Psoas muscle (tissue), 8 donors: Measurements from ENCODE around the gene SNUPN. TPM values are rescaled to one million over a fixed set of nuclear protein-coding genes. Genes with fewer than 3 reads are reported as not detected.
A peak's percentile ranks its signal among the peaks of the same experiment; 100 is the strongest.

Source experiments
- ATAC-seq, 4 donors: fragments of 200-7000 bp; cut with Tn5 transposase; one replicate each; pipeline ENCODE4 v1.9.1; 2020; ENCODE audit warnings: moderate library complexity in 3 of 4, mild to moderate bottlenecking in 2 of 4
- DNase-seq, 2 donors: peaks; one replicate each; pipeline ENCODE4 v3.0.0-alpha.2; 2020
- H3K27ac ChIP-seq: fragments of 200-600 bp; one replicate; pipeline ENCODE4 v1.8.0; 2022
- H3K27me3 ChIP-seq, 3 donors: fragments of 200-600 bp in 1 of 3; one replicate each; pipeline versions ENCODE4 v1.6.1 to v1.8.0; 2013 to 2022; ENCODE audit warnings: low read length in 2 of 3, mild to moderate bottlenecking in 2 of 3, moderate library complexity in 1 of 3; ENCODE audit not compliant: insufficient read depth in 3 of 3
- H3K36me3 ChIP-seq, 2 donors: fragments of 200-600 bp in 1 of 2; one replicate each; pipeline versions ENCODE4 v1.6.1 to v1.8.0; 2013 to 2022; ENCODE audit warnings: low read depth in 1 of 2, mild to moderate bottlenecking in 1 of 2, moderate library complexity in 1 of 2; ENCODE audit not compliant: insufficient read depth in 1 of 2
- H3K4me1 ChIP-seq: fragments of 200-600 bp; one replicate; pipeline ENCODE4 v1.8.0; 2022
- H3K4me3 ChIP-seq: fragments of 200-600 bp; one replicate; pipeline ENCODE4 v1.8.0; 2022; ENCODE audit warnings: mild to moderate bottlenecking
- H3K9me3 ChIP-seq: fragments of 200-600 bp; one replicate; pipeline ENCODE4 v1.8.0; 2022
- WGBS, 3 donors: extraction: QIAGEN DNeasy Blood & Tissue Kit; methylation state at CpG; one replicate each; pipeline versions ENCODE4 v1.1.6 to v1.1.7; 2013; 5-methylcytosine and 5-hydroxymethylcytosine counted together
- intact Hi-C, 2 donors: fragments of 100-400 bp; cut with DNase I; formaldehyde crosslinking; loops; one replicate each; pipeline versions ENCODE4 v1.11.0 to v1.14.2; 2022
- polyA plus RNA-seq, 3 donors: library from polyadenylated mRNA; stranded (reverse); fragments of 200-250 nt; gene quantifications; one replicate each; pipeline ENCODE4 v1.2.3, GENCODE V29; 2013
- total RNA-seq, 4 donors: library from RNA; stranded (reverse); fragmentation: NEBNext Ultra II Directional in 2 of 4; extraction: Animal tissue kit (Norgen Biotek cat#: 25700) in 2 of 4; gene quantifications; one replicate each; pipeline versions ENCODE4 v1.2.1 to v1.2.4, GENCODE V29; 2021 to 2023
- TF ChIP-seq, protein P1 (sequence below): fragments of 200-600 bp; IDR thresholded peaks from one replicate; pipeline ENCODE4 v1.8.0; 2022; ENCODE audit warnings: antibody characterized with exemption
- donor health status: healthy with polysubstance abuse.
- donor health status: DM: no; HTN: no; CAD: no; lungs with moderate emphysema.
- donor health status: Bipolar disorder and iron deficiency.
- donor health status: healthy.
- donor health status: DM: yes; HTN: yes; CAD: no.
- donor health status: DM: no; HTN: no; CAD: no.
- donor health status: DM: no; HTN: no; CAD: no.
- donor health status: DM: yes; HTN: yes; CAD: no.

SNUPN gene
- total and polyA plus RNA-seq, 7 donors: 17.1 to 40.9 (median 21.9) TPM

DNA sequence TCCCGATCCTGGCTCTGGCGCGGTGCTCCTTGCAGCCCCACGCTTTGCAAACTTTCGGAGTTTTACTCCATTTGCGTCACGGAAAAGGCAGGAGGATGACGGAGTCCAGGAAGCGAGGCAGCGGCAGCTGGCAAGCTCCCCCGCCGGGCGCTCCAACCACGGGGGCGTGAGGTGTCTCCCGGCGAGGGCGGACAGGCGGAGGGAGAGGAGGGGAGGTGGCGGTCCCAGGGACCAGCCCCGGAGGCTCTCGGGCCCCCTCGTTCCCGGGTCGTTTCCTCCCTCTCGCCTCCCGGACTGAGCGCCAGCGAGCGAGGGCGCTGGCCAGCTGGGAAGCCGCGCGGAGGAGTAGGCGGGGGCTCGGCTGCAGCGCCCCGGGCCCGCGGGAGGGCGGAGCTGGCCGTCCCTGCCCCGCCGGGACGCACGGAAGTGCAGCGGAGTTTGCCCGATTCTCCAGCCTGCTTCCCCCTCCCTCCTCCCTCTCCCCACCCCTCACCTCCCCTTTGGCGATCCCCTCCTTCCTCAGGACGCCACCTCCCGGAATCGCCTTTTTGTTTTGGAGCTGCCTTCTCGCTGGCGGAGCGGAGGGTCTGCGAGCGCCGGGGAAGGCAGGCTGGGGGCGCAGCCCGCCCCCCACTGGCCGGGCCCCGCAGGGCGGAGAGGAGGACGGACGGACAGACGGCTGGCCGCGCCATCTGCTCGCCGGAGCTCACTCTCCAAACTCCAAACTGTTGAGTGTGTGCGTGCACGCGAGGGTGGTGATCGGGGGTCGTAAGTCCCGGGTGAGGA is 22.0 kb upstream of the SNUPN start, which contains the start of gene SNX33:
SNX33 (plus strand) TSS at position 543 of the 786 bp plus-strand sequence. CDS start 1,191 bp downstream, outside the sequence.
- Histone ChIP-seq H3K4me1 (peaks cover 11% of the 10 kb centered on the region), H3K36me3 (no peaks in the 10 kb centered on the region), H3K4me3 (peak within 1 kb of the TSS; percentile 93), H3K27me3 (no peaks in the 10 kb centered on the region), H3K27ac (peak within 1 kb of the TSS; percentile 87), H3K9me3 (no peaks in the 10 kb centered on the region)
- 0 to 1% (median 0%) methylated on average over 58 to 76 of the region's 76 CpGs for WGBS, 3 donors
- peak; percentile 74 to 84 (median 76) for ATAC-seq
- intact Hi-C loops: no loop called here
- TF ChIP-seq, protein P1, sequence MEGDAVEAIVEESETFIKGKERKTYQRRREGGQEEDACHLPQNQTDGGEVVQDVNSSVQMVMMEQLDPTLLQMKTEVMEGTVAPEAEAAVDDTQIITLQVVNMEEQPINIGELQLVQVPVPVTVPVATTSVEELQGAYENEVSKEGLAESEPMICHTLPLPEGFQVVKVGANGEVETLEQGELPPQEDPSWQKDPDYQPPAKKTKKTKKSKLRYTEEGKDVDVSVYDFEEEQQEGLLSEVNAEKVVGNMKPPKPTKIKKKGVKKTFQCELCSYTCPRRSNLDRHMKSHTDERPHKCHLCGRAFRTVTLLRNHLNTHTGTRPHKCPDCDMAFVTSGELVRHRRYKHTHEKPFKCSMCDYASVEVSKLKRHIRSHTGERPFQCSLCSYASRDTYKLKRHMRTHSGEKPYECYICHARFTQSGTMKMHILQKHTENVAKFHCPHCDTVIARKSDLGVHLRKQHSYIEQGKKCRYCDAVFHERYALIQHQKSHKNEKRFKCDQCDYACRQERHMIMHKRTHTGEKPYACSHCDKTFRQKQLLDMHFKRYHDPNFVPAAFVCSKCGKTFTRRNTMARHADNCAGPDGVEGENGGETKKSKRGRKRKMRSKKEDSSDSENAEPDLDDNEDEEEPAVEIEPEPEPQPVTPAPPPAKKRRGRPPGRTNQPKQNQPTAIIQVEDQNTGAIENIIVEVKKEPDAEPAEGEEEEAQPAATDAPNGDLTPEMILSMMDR: peak; percentile 41
- DNase-seq: peak; percentile 84 to 87

DNA sequence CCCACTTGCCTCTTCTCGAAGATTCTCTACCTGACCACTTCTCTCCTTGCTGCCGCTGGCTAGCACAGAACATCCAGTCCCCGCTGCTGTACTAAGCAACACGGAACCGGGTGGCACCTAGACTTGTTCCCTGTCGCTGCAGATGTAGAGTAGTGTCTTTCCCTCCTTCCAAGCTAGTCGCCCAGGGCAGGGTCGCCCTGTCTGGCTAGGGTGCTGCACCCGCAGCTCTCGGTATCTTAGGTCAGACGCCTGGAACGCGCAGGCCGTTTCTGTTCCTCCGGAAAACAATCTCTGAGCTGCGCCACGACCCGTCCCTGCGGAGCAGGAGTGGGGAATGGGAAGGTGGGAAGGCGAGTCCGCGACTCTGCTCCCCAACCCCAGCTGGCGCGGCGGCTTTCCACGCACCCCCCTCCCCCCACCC is 21.4 kb upstream of the SNUPN start:
- TF ChIP-seq, protein P1: no peak
- Histone ChIP-seq H3K4me1 (peaks cover 11% of the 10 kb centered on the region), H3K27ac (peak overlapping the region; percentile 87), H3K36me3 (no peaks in the 10 kb centered on the region), H3K4me3 (peak overlapping the region; percentile 93), H3K9me3 (no peaks in the 10 kb centered on the region), H3K27me3 (no peaks in the 10 kb centered on the region)
- ATAC-seq (peak; percentile 17 to 41 (median 28)), DNase-seq (no peak)
- intact Hi-C loops: no loop called here
- 0 to 3% (median 3%) methylated on average over 24 to 26 of the region's 26 CpGs for WGBS, 3 donors

DNA sequence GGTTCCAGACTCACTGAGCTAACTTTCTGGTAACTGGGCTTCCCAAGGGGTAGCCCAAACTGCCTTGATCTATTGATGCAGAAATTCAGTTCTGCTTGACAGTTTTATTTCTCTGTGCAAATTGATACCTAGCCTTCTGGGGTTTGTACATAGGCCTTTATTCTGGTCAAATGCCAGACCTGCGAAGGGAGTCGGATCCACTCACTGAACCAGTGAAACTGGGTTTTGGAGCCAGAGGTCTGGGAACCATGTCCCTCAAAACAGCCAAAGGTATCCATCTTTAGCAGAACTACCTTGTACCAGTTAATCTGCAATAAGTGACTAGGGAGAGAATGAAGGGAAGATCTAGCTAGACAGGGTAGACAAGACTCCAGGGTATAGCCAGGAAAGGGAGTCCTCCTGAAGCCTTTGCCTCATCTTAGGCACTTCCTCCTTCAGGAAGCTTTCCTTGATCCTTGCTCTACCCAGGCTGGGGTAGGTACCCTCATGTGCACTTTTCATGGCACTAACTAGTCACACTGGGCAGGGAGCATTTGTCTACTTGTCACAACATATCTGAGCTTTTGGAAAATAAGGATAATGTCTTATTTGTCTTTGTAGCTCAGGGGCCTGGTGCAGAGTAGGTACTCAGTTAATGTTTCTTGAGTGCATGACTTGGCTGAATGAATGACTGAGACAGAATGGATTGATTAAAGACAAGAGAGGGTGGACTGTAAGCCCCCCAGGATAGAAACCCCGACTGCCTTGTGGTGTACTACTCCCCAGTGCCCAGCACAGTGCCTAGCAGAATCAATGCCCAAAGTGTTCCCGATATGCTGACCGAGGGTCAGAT is 20.8 kb upstream of the SNUPN start:
- 33 to 49% (median 48%) methylated on average over 5 of the region's 5 CpGs for WGBS, 3 donors
- TF ChIP-seq, protein P1: no peak
- intact Hi-C loops: no loop called here
- Histone ChIP-seq H3K4me1 (peaks cover 11% of the 10 kb centered on the region), H3K9me3 (no peaks in the 10 kb centered on the region), H3K27ac (peak overlapping the region; percentile 87), H3K4me3 (peak overlapping the region; percentile 93), H3K27me3 (no peaks in the 10 kb centered on the region), H3K36me3 (no peaks in the 10 kb centered on the region)
- DNase-seq (no peak), ATAC-seq (no peak)

DNA sequence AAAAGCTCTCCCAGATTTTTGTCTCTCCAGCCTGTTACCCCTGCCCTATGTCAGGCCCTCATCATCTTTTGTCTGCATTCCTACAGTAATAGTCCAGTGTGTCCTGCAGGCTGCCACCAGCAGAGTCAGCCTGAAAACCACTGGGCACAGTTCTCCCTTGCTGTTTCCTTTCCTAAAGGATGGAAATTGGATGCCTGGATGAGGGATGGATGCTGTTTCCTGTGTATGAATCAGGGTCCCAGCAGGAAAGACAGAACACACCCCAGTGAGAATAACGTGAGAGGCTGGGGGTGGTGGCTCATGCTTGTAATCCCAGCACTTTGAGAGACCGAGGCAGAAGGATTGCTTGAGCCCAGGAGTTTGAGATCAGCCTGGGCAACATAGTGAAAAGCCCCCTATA is 18.9 kb upstream of the SNUPN start:
- Histone ChIP-seq H3K27me3 (no peaks in the 10 kb centered on the region), H3K9me3 (no peaks in the 10 kb centered on the region), H3K4me1 (peaks cover 2% of the 10 kb centered on the region), H3K27ac (no peak overlapping the region), H3K36me3 (no peaks in the 10 kb centered on the region), H3K4me3 (no peak overlapping the region)
- WGBS, 3 donors: 70 to 77% (median 74%) methylated on average over 2 of the region's 2 CpGs
- peak in 1 of 2 donors; percentile 6 for DNase-seq
- TF ChIP-seq, protein P1: no peak
- intact Hi-C loops: no loop called here
- ATAC-seq: no peak
